Choroid plexus epithelial cell (primary cell): ENCODE data around the gene HECW1.

Experiments
- DNase-seq: peaks from one replicate; pipeline ENCODE4 v3.0.0-alpha.2; 2010; ENCODE audit warnings: low read depth
- H3K4me3 ChIP-seq: 2 replicates; pipeline ENCODE4 v1.5.1; 2011; ENCODE audit warnings: low read depth, mild to moderate bottlenecking, control low read depth, low read length, moderate library complexity
- CTCF ChIP-seq: conservative IDR thresholded peaks from 2 replicates; pipeline ENCODE4 v1.5.1; 2011; ENCODE audit warnings: low read depth, mild to moderate bottlenecking, control low read depth, inconsistent platforms, low read length, moderate library complexity

The HECW1 gene

GRCh38 chr7:43141091-43141490, 28.6 kb downstream of the HECW1 start:
- TF ChIP-seq CTCF, result no peak
- DNase-seq, result peak; percentile 83
- no peak overlapping the region for H3K4me3 ChIP-seq

GRCh38 chr7:43142703-43143102, 30.3 kb downstream of the HECW1 start:
- H3K4me3 ChIP-seq, result no peak overlapping the region
- TF ChIP-seq CTCF, result no peak
- DNase-seq, result no peak

GRCh38 chr7:43143918-43144589, 31.6 kb downstream of the HECW1 start:
- H3K4me3 ChIP-seq, result no peak overlapping the region
- DNase-seq, result no peak
- TF ChIP-seq CTCF, result no peak

GRCh38 chr7:43148161-43148731, 35.8 kb downstream of the HECW1 start:
- no peak for TF ChIP-seq CTCF
- H3K4me3 ChIP-seq, result no peak overlapping the region
- DNase-seq, result peak; percentile 39

GRCh38 chr7:43151076-43151475, 38.6 kb downstream of the HECW1 start:
- DNase-seq, result no peak

GRCh38 chr7:43152696-43153095, 40.2 kb downstream of the HECW1 start:
- H3K4me3 ChIP-seq, result no peak overlapping the region
- no peak for TF ChIP-seq CTCF
- DNase-seq, result no peak

More at GRCh38 chr7:43151076-43151475, 38.6 kb downstream of the HECW1 start:
- no peak for TF ChIP-seq CTCF
- H3K4me3 ChIP-seq, result no peak overlapping the region

- no peak for TF ChIP-seq CTCF
- no peak for DNase-seq
- no peak overlapping the region for H3K4me3 ChIP-seq
Measured at GRCh38 chr7:43155636-43156035, 43.2 kb downstream of the HECW1 start.
